ENCODE results near the gene SIRT6.
"Not testable (repeated sequence)": the region's sequence is repeated elsewhere in the genome, so short reads cannot be mapped to it uniquely, and the experiment has no call there.

The SIRT6 gene

DNA sequence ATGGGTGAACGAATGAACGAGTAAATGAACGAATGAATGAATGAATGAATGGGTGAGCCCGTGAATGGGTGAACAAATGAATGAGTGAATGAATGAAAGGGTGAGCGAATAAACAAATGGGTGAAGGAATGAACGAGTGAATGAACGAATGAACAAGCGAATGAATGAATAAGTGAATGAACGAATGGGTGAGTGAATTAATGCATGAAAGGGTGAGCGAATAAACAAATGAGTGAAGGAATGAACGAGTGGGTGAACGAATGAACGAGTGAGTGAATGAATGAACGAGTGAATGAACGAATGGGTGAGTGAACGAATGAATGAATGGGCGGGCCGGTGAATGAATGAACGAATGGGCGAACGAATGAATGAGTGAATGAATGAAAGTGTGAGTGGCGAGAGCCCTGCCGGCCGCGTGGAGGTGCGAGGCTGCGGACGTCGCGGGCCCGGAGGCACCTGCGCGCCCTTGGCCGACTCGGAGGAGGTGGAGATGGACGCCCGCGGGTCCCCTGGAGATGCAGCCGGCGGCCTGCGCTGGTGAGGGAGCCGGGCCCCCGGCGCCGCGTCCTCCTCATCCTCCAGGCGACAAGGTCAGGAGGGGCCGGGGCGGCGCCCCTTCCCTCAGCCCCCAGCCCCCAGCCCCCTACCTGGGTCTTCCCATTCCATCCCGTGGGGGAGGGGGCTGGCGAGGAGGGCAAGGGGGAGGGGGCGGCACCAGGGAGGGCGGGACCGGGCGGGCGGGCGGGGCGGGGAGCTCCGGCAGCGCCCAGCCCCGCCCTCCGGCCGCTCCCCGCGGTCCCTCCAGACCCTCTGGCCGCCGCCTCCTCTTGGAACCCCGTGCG lies 15.5 kb upstream of the SIRT6 start:
- no peak for TF ChIP-seq ZFX (IDR thresholded peaks at IDR 0.05)
- TF ChIP-seq, protein P1, sequence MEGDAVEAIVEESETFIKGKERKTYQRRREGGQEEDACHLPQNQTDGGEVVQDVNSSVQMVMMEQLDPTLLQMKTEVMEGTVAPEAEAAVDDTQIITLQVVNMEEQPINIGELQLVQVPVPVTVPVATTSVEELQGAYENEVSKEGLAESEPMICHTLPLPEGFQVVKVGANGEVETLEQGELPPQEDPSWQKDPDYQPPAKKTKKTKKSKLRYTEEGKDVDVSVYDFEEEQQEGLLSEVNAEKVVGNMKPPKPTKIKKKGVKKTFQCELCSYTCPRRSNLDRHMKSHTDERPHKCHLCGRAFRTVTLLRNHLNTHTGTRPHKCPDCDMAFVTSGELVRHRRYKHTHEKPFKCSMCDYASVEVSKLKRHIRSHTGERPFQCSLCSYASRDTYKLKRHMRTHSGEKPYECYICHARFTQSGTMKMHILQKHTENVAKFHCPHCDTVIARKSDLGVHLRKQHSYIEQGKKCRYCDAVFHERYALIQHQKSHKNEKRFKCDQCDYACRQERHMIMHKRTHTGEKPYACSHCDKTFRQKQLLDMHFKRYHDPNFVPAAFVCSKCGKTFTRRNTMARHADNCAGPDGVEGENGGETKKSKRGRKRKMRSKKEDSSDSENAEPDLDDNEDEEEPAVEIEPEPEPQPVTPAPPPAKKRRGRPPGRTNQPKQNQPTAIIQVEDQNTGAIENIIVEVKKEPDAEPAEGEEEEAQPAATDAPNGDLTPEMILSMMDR (conservative IDR thresholded peaks at IDR 0.05) = no peak

DNA sequence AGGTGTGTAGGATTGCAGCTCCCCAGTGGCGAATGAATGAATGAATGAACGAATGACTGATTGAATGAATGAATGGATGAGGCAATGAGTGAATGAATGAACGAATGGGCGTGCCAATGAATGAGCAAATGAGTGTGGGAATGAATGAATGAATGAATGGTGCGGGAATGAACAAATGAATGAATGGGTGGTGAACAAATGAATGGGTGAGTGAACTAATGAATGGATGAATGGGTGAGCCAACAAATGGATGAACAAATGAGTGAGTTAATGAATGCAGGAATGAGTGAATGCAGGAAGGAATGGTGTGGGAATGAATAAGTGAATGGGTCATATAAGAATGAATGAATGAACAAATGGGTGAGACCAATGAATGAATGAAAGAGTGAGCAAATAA lies 14.9 kb upstream of the SIRT6 start:
- TF ChIP-seq, protein P1 (conservative IDR thresholded peaks at IDR 0.05) = no peak
- TF ChIP-seq ZFX (IDR thresholded peaks at IDR 0.05) = no peak
- no peak overlapping the region for H3K27ac ChIP-seq

More for the DNA sequence above, 15.5 kb upstream of the SIRT6 start:
- H3K27ac ChIP-seq = no peak overlapping the region

DNA sequence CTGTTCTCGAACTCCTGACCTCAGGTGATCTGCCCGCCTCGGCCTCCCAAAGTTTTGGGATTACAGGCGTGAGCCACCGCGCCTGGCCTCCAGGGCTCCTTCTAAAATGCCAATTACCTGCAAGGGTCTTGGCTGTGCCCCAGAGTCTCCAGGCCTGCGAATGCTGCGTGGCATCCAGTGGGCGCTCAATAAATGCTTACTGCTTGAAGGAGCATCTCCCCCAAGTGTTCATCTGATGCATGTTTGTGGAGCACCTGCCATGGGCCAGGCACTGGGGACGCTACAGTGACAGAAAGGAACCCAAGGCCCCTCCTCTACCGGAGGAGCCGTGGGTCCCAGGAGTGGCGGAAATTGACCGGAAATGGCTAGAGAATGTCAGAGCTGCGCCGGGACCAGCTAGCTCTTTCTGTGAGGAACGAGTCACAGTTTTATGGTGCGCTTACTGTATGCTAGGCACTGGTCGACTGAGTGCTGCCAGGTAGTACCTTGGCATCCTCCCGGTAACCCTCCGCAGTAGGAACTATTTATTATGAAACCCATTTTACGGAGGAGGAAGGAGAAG lies 14.3 kb upstream of the SIRT6 start:
- TF ChIP-seq ZFX (IDR thresholded peaks at IDR 0.05) = no peak
- TF ChIP-seq, protein P1 (conservative IDR thresholded peaks at IDR 0.05) = no peak

DNA sequence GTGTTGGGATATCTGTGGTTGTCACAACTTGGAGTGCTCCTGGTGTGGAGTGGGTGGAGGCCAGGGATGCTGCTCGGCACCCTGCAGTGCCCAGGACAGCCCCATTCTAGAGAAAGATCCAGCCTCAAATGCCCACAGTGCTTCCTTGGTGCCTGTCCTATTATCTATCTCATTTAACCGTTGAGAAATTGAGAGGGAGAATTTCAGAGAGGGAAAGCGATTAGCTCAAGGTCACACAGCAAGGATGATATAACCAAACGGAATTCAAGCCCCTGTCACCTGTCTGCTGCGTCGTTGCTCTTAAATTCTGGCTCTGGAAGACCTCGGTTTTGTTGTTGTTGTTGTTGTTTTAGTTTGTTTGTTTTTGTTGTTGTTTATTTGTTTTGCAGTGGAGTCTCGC lies 13.6 kb upstream of the SIRT6 start:
- H3K27ac ChIP-seq = no peak overlapping the region
- TF ChIP-seq, protein P1 (conservative IDR thresholded peaks at IDR 0.05) = no peak
- no peak for TF ChIP-seq ZFX (IDR thresholded peaks at IDR 0.05)

More for the DNA sequence above, 14.3 kb upstream of the SIRT6 start:
- no peak overlapping the region for H3K27ac ChIP-seq

DNA sequence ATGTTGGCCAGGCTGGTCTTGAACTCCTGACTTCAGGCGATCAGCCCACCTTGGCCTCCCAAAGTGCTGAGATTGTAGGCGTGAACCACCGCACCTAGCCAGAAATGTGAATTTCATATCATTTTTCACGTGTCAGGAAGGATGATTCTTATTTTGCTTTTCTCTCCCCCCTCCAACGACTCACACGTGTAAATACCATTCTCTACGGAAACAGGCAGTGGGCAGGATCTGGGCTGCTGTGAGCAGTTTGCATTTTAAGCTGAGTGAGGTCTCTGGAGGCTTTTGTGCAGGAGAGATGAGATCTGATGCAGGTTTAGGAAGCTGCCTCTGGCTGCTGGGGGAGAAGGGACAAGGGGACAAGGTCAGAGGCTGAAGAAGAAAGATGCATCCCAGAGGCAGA lies 12.0 kb upstream of the SIRT6 start:
- no peak overlapping the region for H3K27ac ChIP-seq
- TF ChIP-seq, protein P1 (conservative IDR thresholded peaks at IDR 0.05) = no peak
- no peak for TF ChIP-seq ZFX (IDR thresholded peaks at IDR 0.05)

DNA sequence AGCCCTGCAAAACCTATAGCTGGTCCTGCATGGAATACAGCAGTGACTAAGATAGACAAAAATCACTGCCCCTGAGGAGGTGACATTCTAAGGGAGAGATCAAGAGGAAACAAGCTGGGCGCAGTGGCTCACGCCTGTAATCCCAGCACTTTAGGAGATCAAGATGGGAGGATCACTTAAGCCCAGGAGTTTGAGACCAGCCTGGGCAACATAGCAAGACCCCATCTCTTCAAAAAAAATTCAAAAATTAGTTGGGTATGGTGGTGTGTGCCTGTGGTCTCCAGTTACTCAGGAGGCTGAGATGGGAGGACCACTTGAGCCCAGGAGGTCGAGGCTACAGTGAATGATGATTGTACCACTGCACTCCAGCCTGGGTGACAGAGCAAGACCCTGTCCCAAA lies 10.2 kb upstream of the SIRT6 start:
- not testable (repeated sequence) for H3K27ac ChIP-seq

DNA sequence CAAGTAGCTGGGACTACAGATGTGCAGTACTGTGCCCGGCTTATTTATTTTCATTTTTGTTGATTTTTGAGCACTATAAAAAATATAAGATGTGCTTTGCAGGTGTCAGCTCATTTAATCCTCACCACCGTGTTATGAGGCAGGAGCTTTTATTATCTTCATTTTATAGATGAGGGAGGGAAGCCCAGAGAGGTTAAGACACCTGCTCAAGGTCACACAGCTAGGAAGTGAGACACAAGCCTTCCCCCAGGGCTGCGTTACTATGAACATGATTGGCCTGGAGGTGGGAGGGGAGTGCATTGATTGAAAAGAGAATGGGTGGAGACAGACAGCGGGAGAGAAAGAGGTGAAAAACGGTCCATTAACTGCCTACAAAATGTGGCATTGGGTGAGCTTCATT lies 7.3 kb upstream of the SIRT6 start:
- TF ChIP-seq, protein P1 (conservative IDR thresholded peaks at IDR 0.05) = no peak
- no peak for TF ChIP-seq ZFX (IDR thresholded peaks at IDR 0.05)

More for the DNA sequence above, 7.3 kb upstream of the SIRT6 start:
- H3K27ac ChIP-seq = no peak overlapping the region

Measured in C4-2B (cell line).